IMR-90 (cell line): ENCODE measurements around the gene DNAAF6. TPM values are rescaled to one million over a fixed set of nuclear protein-coding genes. Genes with fewer than 3 reads are reported as not detected.

ENCODE experiments used
- ATAC-seq: fragments of 200-7000 bp; cut with Tn5 transposase; 2 replicates; pipeline ENCODE4 v1.9.1; 2020; ENCODE audit warnings: low read depth, mild to moderate bottlenecking, moderate library complexity
- BruUV-seq: library from RNA; stranded (reverse); fragments of 400-500 nt; replicated peaks from 2 replicates; lab custom pipeline; 2021; lab: Mats Ljungman, UMichigan
- CTCF ChIA-PET: fragments of 300-600 bp; formaldehyde crosslinking; extraction: SDS; loops from one replicate; lab custom pipeline; 2021; ENCODE audit warnings: antibody characterized with exemption; lab: Yijun Ruan, JAX
- POLR2A ChIA-PET: fragments of 300-600 bp; sonication (Branson Sonifier 250); formaldehyde crosslinking; loops from one replicate; lab custom pipeline; 2022; ENCODE audit warnings: antibody characterized with exemption; ENCODE audit not compliant: unreplicated experiment; lab: Charles Lee
- DNase-seq: peaks from one replicate; pipeline ENCODE4 v3.0.0; 2013
- H2AFZ ChIP-seq: replicated peaks from 2 replicates; pipeline ENCODE3; 2013; ENCODE audit warnings: low read length, mild to moderate bottlenecking; ENCODE audit not compliant: poor library complexity
- H2AK5ac ChIP-seq: 2 replicates; pipeline ENCODE4 v1.6.1; 2013; ENCODE audit warnings: low read depth, low read length, inconsistent platforms
- H2AK9ac ChIP-seq: replicated peaks from 2 replicates; pipeline ENCODE3; 2013; ENCODE audit warnings: mild to moderate bottlenecking, low read depth, low read length, moderate library complexity; ENCODE audit not compliant: poor library complexity
- H2BK120ac ChIP-seq: 2 replicates; pipeline ENCODE4 v1.6.1; 2013; ENCODE audit warnings: low read depth, low read length, inconsistent platforms
- H2BK15ac ChIP-seq: 3 replicates; pipeline ENCODE4 v1.6.1; 2013; ENCODE audit warnings: low read depth, low read length, inconsistent platforms
- H2BK20ac ChIP-seq: 2 replicates; pipeline ENCODE4 v1.6.1; 2013; ENCODE audit warnings: low read depth, mild to moderate bottlenecking, inconsistent platforms, low read length, moderate library complexity
- H2BK5ac ChIP-seq: 2 replicates; pipeline ENCODE4 v1.6.1; 2013; ENCODE audit warnings: mild to moderate bottlenecking, low read depth, low read length, inconsistent platforms; ENCODE audit not compliant: poor library complexity, severe bottlenecking
- H3K14ac ChIP-seq: replicated peaks from 2 replicates; pipeline ENCODE4 v1.6.1; 2013; ENCODE audit warnings: low read depth, low read length, inconsistent platforms
- H3K18ac ChIP-seq: 2 replicates; pipeline ENCODE4 v1.6.1; 2013; ENCODE audit warnings: low read depth, low read length, control low read depth
- H3K23ac ChIP-seq: 2 replicates; pipeline ENCODE4 v1.6.1; 2013; ENCODE audit warnings: low read depth, low read length, inconsistent platforms
- H3K27ac ChIP-seq: 2 replicates; pipeline ENCODE4 v1.5.1; 2013; ENCODE audit warnings: mild to moderate bottlenecking, control low read depth, low read length; ENCODE audit not compliant: insufficient read depth
- H3K27me3 ChIP-seq: 2 replicates; pipeline ENCODE4 v1.6.1; 2013; ENCODE audit warnings: low read length; ENCODE audit not compliant: control insufficient read depth, insufficient read depth
- H3K36me3 ChIP-seq: 2 replicates; pipeline ENCODE4 v1.6.1; 2013; ENCODE audit warnings: low read length, mixed read lengths; ENCODE audit not compliant: control insufficient read depth, insufficient read depth
- H3K4ac ChIP-seq: 2 replicates; pipeline ENCODE4 v1.6.1; 2013; ENCODE audit warnings: low read depth, low read length, inconsistent platforms
- H3K4me1 ChIP-seq: 2 replicates; pipeline ENCODE4 v1.6.1; 2013; ENCODE audit warnings: low read length, mixed read lengths; ENCODE audit not compliant: control insufficient read depth, insufficient read depth
- H3K4me2 ChIP-seq: 2 replicates; pipeline ENCODE4 v1.6.1; 2013; ENCODE audit warnings: low read depth, mild to moderate bottlenecking, control low read depth, low read length, moderate library complexity
- H3K4me3 ChIP-seq: 2 replicates; pipeline ENCODE4 v1.5.1; 2013; ENCODE audit warnings: low read depth, mild to moderate bottlenecking, control low read depth, low read length, moderate library complexity; ENCODE audit not compliant: insufficient read depth
- H3K56ac ChIP-seq: 2 replicates; pipeline ENCODE4 v1.6.1; 2013; ENCODE audit warnings: low read length, inconsistent platforms; ENCODE audit not compliant: insufficient read depth; ENCODE audit errors: extremely low read depth
- H3K79me1 ChIP-seq, 2 experiments: 2 replicates each; pipeline ENCODE4 v1.6.1; 2013; ENCODE audit warnings: low read length in 2 of 2, inconsistent platforms in 1 of 2, low read depth in 1 of 2
- H3K9ac ChIP-seq: 2 replicates; pipeline ENCODE4 v1.6.1; 2013; ENCODE audit warnings: low read depth, low read length, control low read depth
- H3K9me1 ChIP-seq: 2 replicates; pipeline ENCODE4 v1.6.1; 2013; ENCODE audit warnings: low read length, inconsistent platforms; ENCODE audit not compliant: insufficient read depth
- H3K9me3 ChIP-seq: 2 replicates; pipeline ENCODE4 v1.6.1; 2013; ENCODE audit warnings: low read length; ENCODE audit not compliant: control insufficient read depth, insufficient read depth
- H4K20me1 ChIP-seq: 2 replicates; pipeline ENCODE4 v1.6.1; 2013; ENCODE audit warnings: low read length, inconsistent platforms; ENCODE audit not compliant: insufficient read depth
- H4K5ac ChIP-seq: 2 replicates; pipeline ENCODE4 v1.6.1; 2013; ENCODE audit warnings: mild to moderate bottlenecking, low read depth, low read length, control low read depth
- H4K8ac ChIP-seq, 2 experiments: 2 replicates each; pipeline ENCODE4 v1.6.1; 2013; ENCODE audit warnings: low read depth in 2 of 2, low read length in 2 of 2, control low read depth in 1 of 2, inconsistent platforms in 1 of 2
- H4K91ac ChIP-seq: 2 replicates; pipeline ENCODE4 v1.6.1; 2013; ENCODE audit warnings: low read depth, low read length, inconsistent platforms; ENCODE audit not compliant: insufficient read depth
- BHLHE40 ChIP-seq: fragments of 150-350 bp; IDR thresholded peaks from 2 replicates; pipeline ENCODE4 v1.6.1; 2016; ENCODE audit warnings: mild to moderate bottlenecking, low read depth, low read length
- CHD1 ChIP-seq: IDR thresholded peaks from 2 replicates; pipeline ENCODE4 v1.6.1; 2012; ENCODE audit warnings: low read depth, low read length, improper control_type of control experiment
- CTCF ChIP-seq: conservative IDR thresholded peaks from 2 replicates; pipeline ENCODE4 v1.5.1; 2012; ENCODE audit warnings: mild to moderate bottlenecking, low read depth, low read length, improper control_type of control experiment
- ELK1 ChIP-seq: fragments of 150-350 bp; IDR thresholded peaks from 2 replicates; pipeline ENCODE4 v1.6.1; 2016; ENCODE audit warnings: low read depth, mild to moderate bottlenecking, low read length, moderate library complexity, borderline replicate concordance
- FOS ChIP-seq: fragments of 150-350 bp; IDR thresholded peaks from 2 replicates; pipeline ENCODE4 v1.6.1; 2016; ENCODE audit warnings: low read depth, low read length
- MAFK ChIP-seq: IDR thresholded peaks from 2 replicates; pipeline ENCODE4 v1.6.1; 2012; ENCODE audit warnings: low read depth, low read length, improper control_type of control experiment
- MAZ ChIP-seq: IDR thresholded peaks from 2 replicates; pipeline ENCODE4 v1.6.1; 2012; ENCODE audit warnings: low read depth, mild to moderate bottlenecking, low read length, improper control_type of control experiment, moderate library complexity, borderline replicate concordance
- MXI1 ChIP-seq: IDR thresholded peaks from 2 replicates; pipeline ENCODE4 v1.6.1; 2012; ENCODE audit warnings: low read depth, mild to moderate bottlenecking, low read length, moderate library complexity, borderline replicate concordance
- POLR2A ChIP-seq: IDR thresholded peaks from 2 replicates; pipeline ENCODE4 v1.6.1; 2012; ENCODE audit warnings: mild to moderate bottlenecking, low read depth, low read length
- RFX5 ChIP-seq: IDR thresholded peaks from 2 replicates; pipeline ENCODE4 v1.8.0; 2012; ENCODE audit warnings: low read depth, mild to moderate bottlenecking, low read length, moderate library complexity
- WGBS, 2 experiments: methylation state at CpG; one replicate each; pipeline versions ENCODE4 v1.1.5 to v1.1.7; 2013; ENCODE audit warnings: missing lambda C conversion rate in 2 of 2; ENCODE audit not compliant: insufficient read length in 1 of 2; ENCODE audit errors: extremely low coverage in 2 of 2; 5-methylcytosine and 5-hydroxymethylcytosine counted together
- dilution Hi-C: fragments of 300-500 bp; cut with HindIII; formaldehyde crosslinking; loops from one replicate; pipeline ENCODE4 v1.14.3; 2018; ENCODE audit warnings: low sequenced_read_pairs; ENCODE audit not compliant: unreplicated experiment
- in situ Hi-C: fragments of 300-500 bp; cut with MboI; formaldehyde crosslinking; loops from 3 replicates; pipeline ENCODE4 v1.14.3; 2019; ENCODE audit warnings: low sequenced_read_pairs, inconsistent platforms, mixed read lengths
- intact Hi-C: fragments of 100-400 bp; cut with micrococcal nuclease; formaldehyde crosslinking; loops from 2 replicates; pipeline ENCODE4 v1.10.0; 2022
- polyA plus RNA-seq, 3 experiments: library from polyadenylated mRNA; depleted of rRNA; stranded (reverse); fragments of >200 nt; gene quantifications; 2 replicates each; pipeline ENCODE4 v1.2.3, GENCODE V29; 2012; ENCODE audit warnings: low replicate concordance in 1 of 3
- total RNA-seq: library from RNA; depleted of rRNA; stranded (reverse); fragments of >200 nt; gene quantifications from 2 replicates; pipeline ENCODE4 v1.2.3, GENCODE V29; 2012

Gene DNAAF6
- total and polyA plus RNA-seq, 2 of the 4 experiments (the other 2 are of a cell fraction): not detected

DNA sequence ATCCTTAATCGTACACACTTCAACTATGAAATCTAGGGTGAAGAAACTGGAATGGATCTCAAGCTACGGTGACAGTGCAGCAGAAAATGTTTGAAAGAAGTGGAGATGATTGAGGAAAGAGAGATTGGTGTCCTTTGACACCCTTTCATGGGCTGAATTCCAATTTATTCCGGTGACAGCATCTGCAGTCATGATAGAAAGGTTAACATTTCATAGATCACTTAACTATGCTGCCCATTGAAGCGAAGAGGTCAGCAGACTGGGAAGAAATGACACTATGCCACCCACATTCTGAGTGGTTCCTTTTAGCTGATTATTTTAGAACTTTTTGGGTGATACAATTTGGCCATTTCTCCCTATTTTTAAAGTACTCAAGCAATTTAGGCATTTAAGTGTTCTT lies 82.3 kb downstream of the DNAAF6 start:
- no peak overlapping the region for H3K27ac ChIP-seq
- CTCF ChIA-PET: no interaction called here
- no peak overlapping the region for H2AK5ac ChIP-seq
- H3K23ac ChIP-seq: no peak overlapping the region
- WGBS, 2 experiments: no CpG with 5 or more reads among the region's 4 CpGs
- H4K91ac ChIP-seq: no peak overlapping the region
- no peak overlapping the region for H3K4me2 ChIP-seq
- H3K4ac ChIP-seq: no peak overlapping the region
- no peak overlapping the region for H4K8ac ChIP-seq
- no peak overlapping the region for H2BK5ac ChIP-seq
- in situ Hi-C loops: no loop called here
- POLR2A ChIA-PET: no interaction called here
- H2BK120ac ChIP-seq: no peak overlapping the region
- no peaks in the 10 kb centered on the region for H3K9me3 ChIP-seq
- H3K27me3 ChIP-seq: peaks cover 2% of the 10 kb centered on the region; the same call in 1 of the 2 replicates
- TF ChIP-seq POLR2A (no peak), BHLHE40 (no peak), CTCF (no peak), MAZ (no peak), ELK1 (no peak), CHD1 (no peak), MAFK (no peak), FOS (no peak), RFX5 (no peak), MXI1 (no peak)
- H2BK20ac ChIP-seq: no peak overlapping the region
- no peak overlapping the region for H2AK9ac ChIP-seq
- H3K4me3 ChIP-seq: no peak overlapping the region
- BruUV-seq: no TSS peak
- no peaks in the 10 kb centered on the region for H3K79me1 ChIP-seq
- no peaks in the 10 kb centered on the region for H4K20me1 ChIP-seq
- no peak for DNase-seq
- intact Hi-C loops: no loop called here
- no peak overlapping the region for H3K14ac ChIP-seq
- H3K9ac ChIP-seq: no peak overlapping the region
- H3K56ac ChIP-seq: no peak overlapping the region
- H3K9me1 ChIP-seq: no peaks in the 10 kb centered on the region
- ATAC-seq: no peak
- H2BK15ac ChIP-seq: no peak overlapping the region
- dilution Hi-C loops: no loop called here
- no peaks in the 10 kb centered on the region for H3K4me1 ChIP-seq
- H3K18ac ChIP-seq: no peak overlapping the region
- no peak overlapping the region for H2AFZ ChIP-seq
- no peak overlapping the region for H4K5ac ChIP-seq
- H3K36me3 ChIP-seq: no peaks in the 10 kb centered on the region
